Endothelial cell of umbilical vein (primary cell): ENCODE data around the gene CCR8.

ENCODE experiments used
- CTCF ChIP-seq, 2 donors: IDR thresholded peaks; 1 replicate in 1 of 2; 2 replicates in 1 of 2; pipeline ENCODE4 v1.5.1; 2011; ENCODE audit warnings: low read length in 2 of 2, mild to moderate bottlenecking in 2 of 2, moderate library complexity in 2 of 2, control low read depth in 1 of 2, inconsistent platforms in 1 of 2, low read depth in 1 of 2; ENCODE audit not compliant: insufficient read depth in 1 of 2; ENCODE audit errors: extremely low read depth in 1 of 2
- EZH2 ChIP-seq: IDR thresholded peaks from 2 replicates; pipeline ENCODE4 v1.6.1; 2012; ENCODE audit warnings: borderline replicate concordance, low read depth, mild to moderate bottlenecking, moderate library complexity, low read length, inconsistent platforms; ENCODE audit not compliant: severe bottlenecking
- FOS ChIP-seq: IDR thresholded peaks from 2 replicates; pipeline ENCODE4 v1.6.1; 2011; ENCODE audit warnings: mild to moderate bottlenecking, low read length, moderate library complexity, borderline replicate concordance; ENCODE audit not compliant: insufficient read depth
- GATA2 ChIP-seq: IDR thresholded peaks from 2 replicates; pipeline ENCODE4 v1.7.0; 2011; ENCODE audit warnings: low read depth, mild to moderate bottlenecking, moderate library complexity, mixed read lengths, low read length; ENCODE audit not compliant: insufficient read length, insufficient read depth
- JUN ChIP-seq: IDR thresholded peaks from 2 replicates; pipeline ENCODE4 v1.6.1; 2011; ENCODE audit warnings: borderline replicate concordance, low read depth; ENCODE audit not compliant: insufficient read length, insufficient read depth
- MAX ChIP-seq: IDR thresholded peaks from 2 replicates; pipeline ENCODE4 v1.6.1; 2011; ENCODE audit not compliant: insufficient read depth, insufficient read length
- MYC ChIP-seq: IDR thresholded peaks from one replicate; pipeline ENCODE4 v1.6.1; 2011; ENCODE audit warnings: mild to moderate bottlenecking, low read depth, low read length
- POLR2A ChIP-seq: IDR thresholded peaks from 2 replicates; pipeline ENCODE4 v1.6.1; 2012; ENCODE audit warnings: low read depth, mild to moderate bottlenecking, control low read depth, low read length
- POLR2AphosphoS5 ChIP-seq: IDR thresholded peaks from 2 replicates; pipeline ENCODE4 v1.6.1; 2012; ENCODE audit warnings: low read depth, mild to moderate bottlenecking, control low read depth, low read length, moderate library complexity; ENCODE audit not compliant: insufficient read depth

GRCh38 chr3:39288300-39288808 is 41.2 kb upstream of the CCR8 start:
- TF ChIP-seq CTCF (IDR thresholded peaks at IDR 0.05; ENCODE audit: extremely low read depth in 1 of 2, insufficient read depth in 1 of 2, low read depth in 1 of 2, low read length in 2 of 2) (peak; percentile 93 to 95), POLR2A (no peak), EZH2 (no peak), GATA2 (no peak), FOS (no peak), POLR2AphosphoS5 (no peak), MAX (no peak), JUN (no peak), MYC (no peak)
